Endothelial cell of umbilical vein (primary cell): ENCODE measurements around the gene SEMA4G. TPM values are rescaled to one million over a fixed set of nuclear protein-coding genes. Genes with fewer than 3 reads are reported as not detected.
A peak's percentile ranks its signal among the peaks of the same experiment; 100 is the strongest.

Experiments used
- BruUV-seq: library from RNA; stranded (reverse); fragments of 400-500 nt; replicated peaks from 2 replicates; lab custom pipeline; 2021; lab: Mats Ljungman, UMichigan
- CTCF ChIA-PET: fragments of 300-600, 350-600 bp; sonication (Branson Sonifier 250); formaldehyde crosslinking; loops from one replicate; lab custom pipeline; 2021; ENCODE audit warnings: antibody characterized with exemption, inconsistent platforms; lab: Charles Lee
- POLR2A ChIA-PET: fragments of 300-600, 350-600 bp; sonication (Branson Sonifier 250); formaldehyde crosslinking; loops from one replicate; lab custom pipeline; 2021; ENCODE audit warnings: antibody characterized with exemption, inconsistent platforms; lab: Charles Lee
- DNase-seq: peaks from one replicate; pipeline ENCODE4 v3.0.0-alpha.2; 2011; ENCODE audit warnings: low read depth, low spot score
- FAIRE-seq: peaks from 2 replicates; lab custom pipeline; 2011; peaks lifted over from hg19 to GRCh38; lab: Jason Lieb, UNC
- H2AFZ ChIP-seq: 2 replicates; pipeline ENCODE4 v1.6.0; 2012; ENCODE audit warnings: low read depth, low read length, control low read depth, inconsistent platforms
- H3K27ac ChIP-seq: 2 replicates; pipeline ENCODE4 v1.5.1; 2011; ENCODE audit warnings: low read depth, mild to moderate bottlenecking, control low read depth, low read length, moderate library complexity; ENCODE audit not compliant: insufficient read depth
- H3K27me3 ChIP-seq, 2 experiments: 2 replicates each; pipeline versions ENCODE4 v1.6.0 to v1.6.1; 2011; ENCODE audit warnings: low read length in 2 of 2, mixed read lengths in 1 of 2; ENCODE audit not compliant: control insufficient read depth in 2 of 2, insufficient read depth in 2 of 2
- H3K36me3 ChIP-seq, 2 experiments: 2 replicates in 1 of 2; 3 replicates in 1 of 2; pipeline ENCODE4 v1.5.1; 2011; ENCODE audit warnings: low read length in 2 of 2, mild to moderate bottlenecking in 1 of 2, moderate library complexity in 1 of 2; ENCODE audit not compliant: control insufficient read depth in 2 of 2, insufficient read depth in 2 of 2; ENCODE audit errors: extremely low read depth in 1 of 2
- H3K4me1 ChIP-seq: 3 replicates; pipeline ENCODE4 v1.5.1; 2011; ENCODE audit warnings: mild to moderate bottlenecking, low read length; ENCODE audit not compliant: control insufficient read depth, insufficient read depth; ENCODE audit errors: extremely low read depth
- H3K4me2 ChIP-seq: 2 replicates; pipeline ENCODE4 v1.6.1; 2011; ENCODE audit warnings: low read length, control low read depth, mixed read lengths; ENCODE audit not compliant: insufficient read depth
- H3K4me3 ChIP-seq, 3 experiments: fragments of 200-600 bp in 1 of 3; sonication (generic), shearing (Covaris generic) in 1 of 3; replicated peaks in 1 of 3; 2 replicates each; pipeline ENCODE4 v1.5.1; 2011 to 2016; ENCODE audit warnings: control low read depth in 3 of 3, low read length in 3 of 3, mild to moderate bottlenecking in 2 of 3, inconsistent platforms in 1 of 3, low read depth in 1 of 3, moderate library complexity in 1 of 3; ENCODE audit not compliant: insufficient read depth in 1 of 3
- H3K79me2 ChIP-seq: 2 replicates; pipeline ENCODE4 v1.6.0; 2012; ENCODE audit warnings: low read length, inconsistent platforms; ENCODE audit not compliant: control insufficient read depth, insufficient read depth
- H3K9ac ChIP-seq: replicated peaks from 2 replicates; pipeline ENCODE3; 2011; ENCODE audit warnings: low read length, control low read depth; ENCODE audit not compliant: insufficient read depth; ENCODE audit errors: extremely low read depth
- H3K9me1 ChIP-seq: replicated peaks from 3 replicates; pipeline ENCODE4 v1.6.0; 2011; ENCODE audit warnings: mild to moderate bottlenecking, low read length; ENCODE audit not compliant: control insufficient read depth, insufficient read depth; ENCODE audit errors: extremely low read depth
- H3K9me3 ChIP-seq: replicated peaks from 2 replicates; pipeline ENCODE4 v1.5.1; 2012; ENCODE audit warnings: low read length, inconsistent platforms; ENCODE audit not compliant: control insufficient read depth, insufficient read depth
- H4K20me1 ChIP-seq: replicated peaks from 2 replicates; pipeline ENCODE3; 2011; ENCODE audit warnings: mild to moderate bottlenecking, low read length; ENCODE audit not compliant: control insufficient read depth, insufficient read depth; ENCODE audit errors: extremely low read depth
- CTCF ChIP-seq, 2 donors: IDR thresholded peaks; 1 replicate in 1 of 2; 2 replicates in 1 of 2; pipeline ENCODE4 v1.5.1; 2011; ENCODE audit warnings: low read length in 2 of 2, mild to moderate bottlenecking in 2 of 2, moderate library complexity in 2 of 2, control low read depth in 1 of 2, inconsistent platforms in 1 of 2, low read depth in 1 of 2; ENCODE audit not compliant: insufficient read depth in 1 of 2; ENCODE audit errors: extremely low read depth in 1 of 2
- EZH2 ChIP-seq: IDR thresholded peaks from 2 replicates; pipeline ENCODE4 v1.6.1; 2012; ENCODE audit warnings: borderline replicate concordance, low read depth, mild to moderate bottlenecking, moderate library complexity, low read length, inconsistent platforms; ENCODE audit not compliant: severe bottlenecking
- FOS ChIP-seq: IDR thresholded peaks from 2 replicates; pipeline ENCODE4 v1.6.1; 2011; ENCODE audit warnings: mild to moderate bottlenecking, low read length, moderate library complexity, borderline replicate concordance; ENCODE audit not compliant: insufficient read depth
- GATA2 ChIP-seq: IDR thresholded peaks from 2 replicates; pipeline ENCODE4 v1.7.0; 2011; ENCODE audit warnings: low read depth, mild to moderate bottlenecking, moderate library complexity, mixed read lengths, low read length; ENCODE audit not compliant: insufficient read length, insufficient read depth
- JUN ChIP-seq: IDR thresholded peaks from 2 replicates; pipeline ENCODE4 v1.6.1; 2011; ENCODE audit warnings: borderline replicate concordance, low read depth; ENCODE audit not compliant: insufficient read length, insufficient read depth
- POLR2A ChIP-seq: IDR thresholded peaks from 2 replicates; pipeline ENCODE4 v1.6.1; 2012; ENCODE audit warnings: low read depth, mild to moderate bottlenecking, control low read depth, low read length
- POLR2AphosphoS5 ChIP-seq: IDR thresholded peaks from 2 replicates; pipeline ENCODE4 v1.6.1; 2012; ENCODE audit warnings: low read depth, mild to moderate bottlenecking, control low read depth, low read length, moderate library complexity; ENCODE audit not compliant: insufficient read depth
- dilution Hi-C: fragments of 300-500 bp; cut with MboI; formaldehyde crosslinking; loops from one replicate; pipeline ENCODE4 v1.15.0; 2019; ENCODE audit warnings: low sequenced_read_pairs; ENCODE audit not compliant: extremely low pct_ligation_motif_present
- intact Hi-C: fragments of 100-400 bp; cut with micrococcal nuclease; formaldehyde crosslinking; loops from one replicate; pipeline ENCODE4 v1.10.0; 2022
- polyA plus RNA-seq, 4 experiments: library from polyadenylated mRNA; depleted of rRNA in 3 of 4; stranded (reverse) in 3 of 4; unstranded in 1 of 4; fragments of >200 nt; gene quantifications; 2 replicates each; pipeline versions ENCODE4 v1.2.1 to v1.2.3, GENCODE V29; 2011 to 2012; ENCODE audit warnings: missing spikeins in 1 of 4
- total RNA-seq: library from RNA; stranded (reverse); gene quantifications from 2 replicates; pipeline ENCODE4 v1.2.3, GENCODE V29; 2021
- TF ChIP-seq, protein P1 (sequence below): IDR thresholded peaks from 2 replicates; pipeline ENCODE4 v1.6.1; 2011; ENCODE audit not compliant: insufficient read depth, insufficient read length

SEMA4G gene
- total and polyA plus RNA-seq, 2 donors (not counting 3 experiments of a cell fraction or from before 2014, with no cell fraction given): 6.0 to 10.4 TPM

- no peaks in the 10 kb centered on the region for H4K20me1 ChIP-seq
- peaks cover 5 to 18% of the 10 kb centered on the region in 2 experiments for H3K36me3 ChIP-seq
- H2AFZ ChIP-seq: peak within 1 kb of the TSS; percentile 61
- dilution Hi-C loops: no loop called here
- H3K27me3 ChIP-seq: no peaks in the 10 kb centered on the region
- CTCF ChIA-PET: interaction anchor here (1.3 to 12.6 kb wide), 4 partner anchors 10 to 28 kb away, joined by 6 to 254 read pairs (median 16); no protein-coding TSS in a partner anchor
- no peak for FAIRE-seq
- BruUV-seq: no TSS peak
- peaks cover 33% of the 10 kb centered on the region for H3K4me1 ChIP-seq
- H3K79me2 ChIP-seq: peaks cover 34% of the 10 kb centered on the region
- H3K4me3 ChIP-seq: peak within 1 kb of the TSS; percentile 77 to 85 (median 79)
- no peak for DNase-seq
- H3K9ac ChIP-seq: peak within 1 kb of the TSS; percentile 94
- POLR2A ChIA-PET: interaction anchor here (1.0 kb wide), 1 partner anchor 12 kb away, joined by 3 read pairs; no protein-coding TSS in a partner anchor
- peak within 1 kb of the TSS; percentile 59 for H3K4me2 ChIP-seq
- TF ChIP-seq, protein P1, sequence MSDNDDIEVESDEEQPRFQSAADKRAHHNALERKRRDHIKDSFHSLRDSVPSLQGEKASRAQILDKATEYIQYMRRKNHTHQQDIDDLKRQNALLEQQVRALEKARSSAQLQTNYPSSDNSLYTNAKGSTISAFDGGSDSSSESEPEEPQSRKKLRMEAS: no peak
- no peak for TF ChIP-seq GATA2
- TF ChIP-seq JUN: no peak
- TF ChIP-seq FOS: no peak
- no peak for TF ChIP-seq CTCF (IDR thresholded peaks at IDR 0.05; ENCODE audit: extremely low read depth in 1 of 2, insufficient read depth in 1 of 2, low read depth in 1 of 2, low read length in 2 of 2)
- no peak for TF ChIP-seq EZH2
- no peak for TF ChIP-seq POLR2A
- TF ChIP-seq POLR2AphosphoS5: no peak
- intact Hi-C loops: loop anchor here (2.0 kb wide), 1 partner anchor 61 kb away; the partner anchor contains the start of gene KAZALD1
- no peaks in the 10 kb centered on the region for H3K9me1 ChIP-seq
- peak within 1 kb of the TSS; percentile 86 for H3K27ac ChIP-seq
- H3K9me3 ChIP-seq: no peaks in the 10 kb centered on the region
Observed at GRCh38 chr10:100999742-101000126, 30.4 kb downstream of the SEMA4G start, which contains the start of gene LZTS2. LZTS2 (plus strand) TSS chr10:100999808; CDS start chr10:101002539, 2,731 bp downstream.
